K562 (cell line): ENCODE measurements around the gene JAKMIP2. TPM values are rescaled to one million over a fixed set of nuclear protein-coding genes. Genes with fewer than 3 reads are reported as not detected.

Experiments used
- ATAC-seq: fragments of 200-7000 bp; cut with Tn5 transposase; 3 replicates; pipeline ENCODE4 v1.9.1; 2020; ENCODE audit warnings: moderate library complexity
- BruUV-seq: library from RNA; stranded (reverse); fragments of 400-500 nt; replicated peaks from 2 replicates; lab custom pipeline; 2021; lab: Mats Ljungman, UMichigan
- CTCF ChIA-PET: fragments of 300-600 bp; formaldehyde crosslinking; extraction: SDS; loops from one replicate; lab custom pipeline; 2021; ENCODE audit warnings: low intra/inter-chr PET ratio; lab: Yijun Ruan, JAX
- POLR2A ChIA-PET: fragments of 300-600, 350-650 bp; sonication (Branson Sonifier 250); formaldehyde crosslinking; extraction: SDS; loops from one replicate; lab custom pipeline; 2021; ENCODE audit warnings: antibody characterized with exemption, inconsistent platforms; lab: Yijun Ruan, JAX
- DNase-seq, 4 experiments: peaks; one replicate each; pipeline versions ENCODE4 v3.0.0 to v3.0.0-alpha.2; 2011 to 2018; ENCODE audit warnings: low spot score in 3 of 4, mixed read lengths in 3 of 4; ENCODE audit errors: extremely low read depth in 1 of 4
- FAIRE-seq: peaks from 2 replicates; lab custom pipeline; 2011; peaks lifted over from hg19 to GRCh38; lab: Jason Lieb, UNC
- H2AFZ ChIP-seq: 2 replicates; pipeline ENCODE4 v1.6.0; 2011; ENCODE audit warnings: low read depth, low read length, control low read depth, inconsistent platforms
- H3K27ac ChIP-seq: fragments of 200-600 bp; 3 replicates; pipeline ENCODE4 v1.8.0; 2011; ENCODE audit warnings: low read depth, mild to moderate bottlenecking, control low read depth, inconsistent platforms, low read length, moderate library complexity, mixed read lengths; ENCODE audit errors: extremely low read depth
- H3K27me3 ChIP-seq, 2 experiments: fragments of 300-600 bp in 1 of 2; 2 replicates in 1 of 2; 3 replicates in 1 of 2; pipeline versions ENCODE4 v1.6.0 to v1.8.0; 2011; ENCODE audit warnings: inconsistent platforms in 2 of 2, low read length in 2 of 2, mild to moderate bottlenecking in 1 of 2, mixed read lengths in 1 of 2, moderate library complexity in 1 of 2; ENCODE audit not compliant: control insufficient read depth in 2 of 2, insufficient read depth in 2 of 2
- H3K36me3 ChIP-seq: fragments of 300-600 bp; 3 replicates; pipeline ENCODE4 v1.8.0; 2011; ENCODE audit warnings: mild to moderate bottlenecking, low read length, inconsistent platforms; ENCODE audit not compliant: control insufficient read depth, insufficient read depth
- H3K4me1 ChIP-seq, 2 experiments: fragments of 200-600 bp in 1 of 2; replicated peaks in 1 of 2; 2 replicates in 1 of 2; 3 replicates in 1 of 2; pipeline versions ENCODE4 v1.5.1 to v1.8.0; 2011; ENCODE audit warnings: inconsistent platforms in 2 of 2, low read length in 2 of 2, mild to moderate bottlenecking in 1 of 2, mixed read lengths in 1 of 2, moderate library complexity in 1 of 2; ENCODE audit not compliant: control insufficient read depth in 2 of 2, insufficient read depth in 2 of 2
- H3K4me2 ChIP-seq: 2 replicates; pipeline ENCODE4 v1.6.1; 2011; ENCODE audit warnings: low read length, control low read depth, inconsistent platforms, mixed read lengths; ENCODE audit not compliant: insufficient read depth
- H3K4me3 ChIP-seq: fragments of 200-600 bp; sonication (generic), shearing (Covaris generic); 2 replicates; pipeline ENCODE4 v1.5.1; 2016; ENCODE audit warnings: control low read depth, inconsistent platforms
- H3K79me2 ChIP-seq: fragments of 200-600 bp; 3 replicates; pipeline ENCODE4 v1.8.0; 2011; ENCODE audit warnings: low read length, inconsistent platforms; ENCODE audit not compliant: control insufficient read depth, insufficient read depth
- H3K9ac ChIP-seq, 2 experiments: 2 replicates each; pipeline versions ENCODE4 v1.6.0 to v1.6.1; 2011; ENCODE audit warnings: low read depth in 2 of 2, low read length in 2 of 2, control low read depth in 1 of 2, inconsistent platforms in 1 of 2, mild to moderate bottlenecking in 1 of 2, mixed read lengths in 1 of 2; ENCODE audit not compliant: insufficient read depth in 1 of 2
- H3K9me1 ChIP-seq: one replicate; pipeline ENCODE4 v1.6.0; 2011; ENCODE audit warnings: inconsistent platforms, mild to moderate bottlenecking, low read length, moderate library complexity; ENCODE audit not compliant: control insufficient read depth, insufficient read depth
- H3K9me3 ChIP-seq: replicated peaks from 2 replicates; pipeline ENCODE4 v1.5.1; 2011; ENCODE audit warnings: low read depth, low read length, inconsistent platforms; ENCODE audit not compliant: control insufficient read depth, insufficient read depth
- H4K20me1 ChIP-seq: replicated peaks from 2 replicates; pipeline ENCODE4 v1.6.1; 2011; ENCODE audit warnings: low read length, inconsistent platforms, mixed read lengths; ENCODE audit not compliant: control insufficient read depth, insufficient read depth
- ELF1 ChIP-seq: fragments of 200-800 bp; sonication (Bioruptor generic); IDR thresholded peaks from 2 replicates; pipeline ENCODE4 v1.6.1; 2016; ENCODE audit warnings: missing genetic modification characterization, missing compliant biosample characterization
- MCM2 ChIP-seq: fragments of 450-650 bp; IDR thresholded peaks from 2 replicates; pipeline ENCODE4 v1.6.1; 2017; ENCODE audit warnings: low read depth, mild to moderate bottlenecking
- RB1 ChIP-seq: fragments of 450-650 bp; IDR thresholded peaks from 2 replicates; pipeline ENCODE4 v1.6.1; 2017; ENCODE audit warnings: low read depth, mild to moderate bottlenecking
- TBP ChIP-seq: optimal IDR thresholded peaks from 2 replicates; pipeline ENCODE3; 2011; ENCODE audit warnings: low read depth, low read length, improper control_type of control experiment
- TEAD1 ChIP-seq, 2 experiments: fragments of 450-650 bp in 1 of 2; sonication (generic) in 1 of 2; formaldehyde crosslinking; IDR thresholded peaks; 2 replicates each; pipeline versions ENCODE4 v1.4.0 to v1.8.0; 2020 to 2022; ENCODE audit warnings: mild to moderate bottlenecking in 2 of 2, missing genetic modification reagents in 1 of 2
- WHSC1 ChIP-seq: IDR thresholded peaks from one replicate; pipeline ENCODE4 v1.6.1; 2012; ENCODE audit warnings: low read length, control low read depth, inconsistent platforms
- ZMIZ1 ChIP-seq, 2 experiments: fragments of 150-350 bp in 1 of 2; IDR thresholded peaks; 2 replicates each; pipeline ENCODE4 v1.6.1; 2012 to 2016; ENCODE audit warnings: low read depth in 2 of 2, low read length in 2 of 2, mild to moderate bottlenecking in 1 of 2, moderate library complexity in 1 of 2
- ZNF175 ChIP-seq: fragments of 200-800 bp; sonication (Bioruptor generic); IDR thresholded peaks from 2 replicates; pipeline ENCODE4 v1.6.1; 2016; ENCODE audit warnings: low read depth, mild to moderate bottlenecking, missing genetic modification characterization, missing compliant biosample characterization
- WGBS: fragments of 100-300 bp; shearing (Covaris generic); methylation state at CpG from one replicate; pipeline ENCODE4 v1.1.6; 2016; ENCODE audit warnings: low coverage, mixed read lengths; ENCODE audit not compliant: insufficient coverage; ENCODE audit errors: missing lambda C conversion rate; 5-methylcytosine and 5-hydroxymethylcytosine counted together
- in situ Hi-C: fragments of 300-500 bp; cut with MboI; formaldehyde crosslinking; loops from 4 replicates; pipeline ENCODE4 v1.15.0; 2018; ENCODE audit warnings: inconsistent platforms, mixed read lengths
- intact Hi-C: fragments of 100-400 bp; cut with micrococcal nuclease; formaldehyde crosslinking; loops from 2 replicates; pipeline ENCODE4 v1.14.2; 2022
- polyA plus RNA-seq, 8 experiments: library from polyadenylated mRNA; depleted of rRNA in 4 of 8; stranded (reverse) in 5 of 8; unstranded in 3 of 8; fragments of >200 nt; fragmentation: Nextera tagmentation in 2 of 8; fragmentation: Illumina TruSeq in 1 of 8; extraction: Ambion mirVana in 2 of 8; extraction: Trizol in 1 of 8; gene quantifications; 2 replicates each; pipeline versions ENCODE4 v1.2.1 to v1.2.3, GENCODE V29; 2011 to 2014; ENCODE audit warnings: inconsistent platforms in 1 of 8, missing spikeins in 1 of 8
- total RNA-seq, 7 experiments: library from RNA; depleted of rRNA in 6 of 7; stranded (reverse); fragments of >200 nt in 6 of 7; fragmentation: Illumina TruSeq in 2 of 7; extraction: Trizol in 2 of 7; gene quantifications; 2 replicates each; pipeline versions ENCODE4 v1.2.1 to v1.2.3, GENCODE V29; 2011 to 2021; ENCODE audit warnings: low replicate concordance in 1 of 7
- TF ChIP-seq, protein P1 (sequence below): fragments of 450-650 bp; IDR thresholded peaks from 2 replicates; pipeline ENCODE4 v1.6.1; 2017; ENCODE audit warnings: mild to moderate bottlenecking, moderate library complexity

Gene JAKMIP2
- total and polyA plus RNA-seq, 9 of the 15 experiments (the other 6 are each of a cell fraction or from before 2014, with no cell fraction given) = not detected

GRCh38 chr5:147669169-147669869 is 113.2 kb downstream of the JAKMIP2 start:
- no peaks in the 10 kb centered on the region for H4K20me1 ChIP-seq
- intact Hi-C loops = no loop called here

More at GRCh38 chr5:147669169-147669869, 113.2 kb downstream of the JAKMIP2 start:
- Histone ChIP-seq H3K4me3 (no peak overlapping the region), H2AFZ (no peak overlapping the region), H3K9ac (no peak overlapping the region), H3K9me3 (peaks cover 3% of the 10 kb centered on the region; the same call in 1 of the 2 replicates), H3K27ac (no peak overlapping the region), H3K4me1 (no peaks in the 10 kb centered on the region), H3K27me3 (no peaks in the 10 kb centered on the region), H3K9me1 (no peaks in the 10 kb centered on the region), H3K36me3 (no peaks in the 10 kb centered on the region), H3K4me2 (no peak overlapping the region), H3K79me2 (no peaks in the 10 kb centered on the region)
- WGBS = 1% methylated on average over 9 of the region's 9 CpGs
- ATAC-seq (no peak), FAIRE-seq (no peak), DNase-seq (no peak)
- ChIA-PET CTCF (no interaction called here), POLR2A (no interaction called here)
- no TSS peak for BruUV-seq
- TF ChIP-seq ZMIZ1 (IDR thresholded peaks at IDR 0.05; ENCODE audit: low read depth in 2 of 2, low read length in 2 of 2) = no peak
- TF ChIP-seq TEAD1 (CRISPR knock-in tag; IDR thresholded peaks at IDR 0.05) = no peak
- no peak for TF ChIP-seq RB1
- no peak for TF ChIP-seq TBP
- TF ChIP-seq ELF1 (tag) = no peak
- TF ChIP-seq, protein P1, sequence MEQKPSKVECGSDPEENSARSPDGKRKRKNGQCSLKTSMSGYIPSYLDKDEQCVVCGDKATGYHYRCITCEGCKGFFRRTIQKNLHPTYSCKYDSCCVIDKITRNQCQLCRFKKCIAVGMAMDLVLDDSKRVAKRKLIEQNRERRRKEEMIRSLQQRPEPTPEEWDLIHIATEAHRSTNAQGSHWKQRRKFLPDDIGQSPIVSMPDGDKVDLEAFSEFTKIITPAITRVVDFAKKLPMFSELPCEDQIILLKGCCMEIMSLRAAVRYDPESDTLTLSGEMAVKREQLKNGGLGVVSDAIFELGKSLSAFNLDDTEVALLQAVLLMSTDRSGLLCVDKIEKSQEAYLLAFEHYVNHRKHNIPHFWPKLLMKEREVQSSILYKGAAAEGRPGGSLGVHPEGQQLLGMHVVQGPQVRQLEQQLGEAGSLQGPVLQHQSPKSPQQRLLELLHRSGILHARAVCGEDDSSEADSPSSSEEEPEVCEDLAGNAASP = no peak
- no peak for TF ChIP-seq ZNF175
- TF ChIP-seq WHSC1 = no peak
- TF ChIP-seq MCM2 = no peak
- in situ Hi-C loops = no loop called here
